GM12801 (cell line): ENCODE results near the gene MTRF1L.

ENCODE experiments used
- TF ChIP-seq, protein P1 (sequence below): IDR thresholded peaks from one replicate; pipeline ENCODE4 v1.5.1; 2011; ENCODE audit warnings: control low read depth; ENCODE audit not compliant: insufficient read length; ENCODE audit errors: extremely low read depth

Gene MTRF1L

DNA sequence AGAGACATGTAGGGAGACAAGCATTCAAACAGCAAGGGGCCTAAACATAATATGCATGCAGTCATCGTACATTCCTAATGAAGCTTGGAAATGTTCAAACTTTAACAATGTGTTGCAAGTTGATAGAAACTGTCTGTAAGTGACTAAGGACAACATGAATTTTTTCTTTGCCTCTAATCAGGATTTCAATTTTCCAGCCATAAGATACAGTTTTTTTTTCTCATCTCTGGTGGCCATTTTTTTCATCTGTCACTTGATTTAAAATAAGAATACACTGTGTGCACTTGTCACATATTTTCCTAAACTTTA is 22.2 kb upstream of the MTRF1L start:
- TF ChIP-seq, protein P1, sequence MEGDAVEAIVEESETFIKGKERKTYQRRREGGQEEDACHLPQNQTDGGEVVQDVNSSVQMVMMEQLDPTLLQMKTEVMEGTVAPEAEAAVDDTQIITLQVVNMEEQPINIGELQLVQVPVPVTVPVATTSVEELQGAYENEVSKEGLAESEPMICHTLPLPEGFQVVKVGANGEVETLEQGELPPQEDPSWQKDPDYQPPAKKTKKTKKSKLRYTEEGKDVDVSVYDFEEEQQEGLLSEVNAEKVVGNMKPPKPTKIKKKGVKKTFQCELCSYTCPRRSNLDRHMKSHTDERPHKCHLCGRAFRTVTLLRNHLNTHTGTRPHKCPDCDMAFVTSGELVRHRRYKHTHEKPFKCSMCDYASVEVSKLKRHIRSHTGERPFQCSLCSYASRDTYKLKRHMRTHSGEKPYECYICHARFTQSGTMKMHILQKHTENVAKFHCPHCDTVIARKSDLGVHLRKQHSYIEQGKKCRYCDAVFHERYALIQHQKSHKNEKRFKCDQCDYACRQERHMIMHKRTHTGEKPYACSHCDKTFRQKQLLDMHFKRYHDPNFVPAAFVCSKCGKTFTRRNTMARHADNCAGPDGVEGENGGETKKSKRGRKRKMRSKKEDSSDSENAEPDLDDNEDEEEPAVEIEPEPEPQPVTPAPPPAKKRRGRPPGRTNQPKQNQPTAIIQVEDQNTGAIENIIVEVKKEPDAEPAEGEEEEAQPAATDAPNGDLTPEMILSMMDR: no peak

DNA sequence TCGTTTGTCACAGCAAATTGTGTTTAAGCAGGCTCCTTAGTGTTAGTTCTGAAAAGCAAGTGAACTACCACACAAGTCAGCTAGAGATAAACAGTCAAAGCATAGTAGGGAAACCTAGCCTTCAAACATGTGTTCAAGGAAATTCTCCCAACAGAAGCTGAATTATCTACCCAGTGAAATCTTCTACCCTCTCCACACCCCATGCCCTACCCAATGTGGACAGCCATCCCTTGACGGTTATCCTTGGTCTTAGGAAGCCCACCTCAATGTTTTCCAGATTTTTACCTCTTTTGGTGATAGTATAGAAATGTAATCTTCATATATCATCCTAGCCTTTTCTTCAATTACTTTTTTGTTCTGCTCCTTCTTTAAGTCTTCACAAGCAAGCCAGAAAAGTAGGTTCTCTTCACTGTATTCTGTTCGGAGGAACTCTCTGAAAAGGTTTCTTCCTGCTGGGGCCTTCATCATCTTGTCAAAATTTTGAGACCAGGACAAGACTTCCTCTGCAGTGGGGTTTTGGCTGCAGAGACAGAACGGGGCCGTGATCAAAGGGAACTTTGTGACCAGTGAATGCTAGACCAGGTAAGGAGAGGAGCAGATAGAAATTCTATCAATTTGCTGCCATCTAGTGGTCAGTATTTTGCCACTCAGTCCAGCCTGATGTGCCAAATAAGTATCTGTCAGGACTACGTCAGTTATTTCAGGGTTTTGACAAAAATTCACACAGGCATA is 21.6 kb upstream of the MTRF1L start:
- TF ChIP-seq, protein P1: no peak

DNA sequence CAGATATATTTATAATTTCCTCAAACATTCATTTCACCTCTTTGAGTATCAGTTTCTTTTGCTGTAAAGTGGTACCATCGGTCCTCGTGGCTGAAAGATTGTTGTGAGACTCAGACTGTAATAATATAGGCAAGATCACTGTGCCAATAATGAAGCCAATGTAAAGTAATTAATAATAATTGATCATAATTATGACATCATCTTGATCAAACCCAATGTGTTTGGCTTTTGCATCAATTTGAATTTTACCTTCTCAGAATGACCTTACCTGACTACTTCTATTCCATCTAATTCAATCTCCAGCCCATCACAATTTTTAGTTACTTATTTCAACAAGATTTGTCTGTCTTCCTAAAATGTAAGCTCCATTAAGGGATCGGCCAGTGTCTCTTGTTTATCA is 15.8 kb upstream of the MTRF1L start:
- TF ChIP-seq, protein P1: no peak

DNA sequence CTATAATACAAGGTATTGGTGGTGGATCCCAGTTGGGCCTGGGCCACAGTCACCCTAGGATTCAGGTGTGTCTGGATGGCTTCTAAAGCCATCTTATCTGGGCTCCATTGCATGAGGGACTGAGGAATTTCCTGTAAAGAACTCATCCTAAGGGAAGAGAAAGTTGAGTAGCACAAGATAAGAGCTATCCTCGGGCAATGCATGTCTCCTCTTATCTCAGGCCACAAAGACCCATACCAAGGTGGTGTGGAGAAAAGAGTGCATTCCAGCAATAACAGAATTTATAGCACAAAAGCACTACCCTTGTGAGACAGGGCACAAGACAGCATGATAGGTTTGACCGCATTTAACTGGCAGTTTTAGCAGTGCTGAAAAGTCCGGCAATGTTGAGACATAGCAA is 14.3 kb upstream of the MTRF1L start:
- TF ChIP-seq, protein P1: no peak

DNA sequence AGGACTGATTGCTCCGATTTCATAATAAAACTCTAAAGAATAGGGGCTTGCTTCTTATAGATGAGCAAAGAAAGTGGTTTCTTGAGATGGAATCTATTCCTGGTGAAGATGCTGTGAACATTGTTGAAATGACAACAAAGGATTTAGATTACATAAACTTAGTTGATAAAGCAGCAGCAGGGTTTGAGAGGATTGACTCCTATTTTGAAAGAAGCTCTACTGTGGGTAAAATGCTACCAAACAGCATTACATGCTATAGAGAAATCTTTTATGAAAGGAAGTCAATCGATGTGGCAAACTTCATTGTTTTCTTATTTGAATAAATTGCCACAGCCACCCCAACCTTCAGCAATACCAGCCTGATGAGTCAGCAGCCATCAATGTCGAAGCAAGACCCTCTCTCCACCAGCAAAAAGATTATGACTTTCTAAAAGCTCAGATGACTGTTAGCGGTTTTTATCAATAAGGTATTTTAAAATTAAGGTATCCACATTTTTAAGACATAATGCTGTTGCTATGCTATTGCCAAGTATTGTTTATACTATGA is 12.7 kb upstream of the MTRF1L start:
- TF ChIP-seq, protein P1: no peak

DNA sequence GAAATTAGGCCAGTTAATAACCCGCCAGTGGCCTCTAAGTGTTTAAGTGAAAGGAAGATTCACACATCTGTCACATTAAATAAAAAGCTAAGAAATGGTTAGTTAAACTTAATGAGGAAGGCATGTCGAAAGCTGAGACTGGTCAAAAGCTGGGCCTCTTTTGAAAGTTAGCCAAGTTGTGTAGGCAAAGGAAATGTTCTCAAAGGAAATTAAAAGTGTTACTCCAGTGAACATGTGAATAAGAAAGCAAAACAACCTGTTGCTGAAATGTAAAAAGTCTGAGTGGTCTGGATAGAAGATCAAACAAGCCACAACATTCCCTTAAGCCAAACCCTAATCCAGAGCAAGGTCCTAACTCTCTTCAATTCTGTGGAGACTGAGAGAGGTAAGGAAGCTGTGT is 10.9 kb upstream of the MTRF1L start:
- TF ChIP-seq, protein P1: no peak

DNA sequence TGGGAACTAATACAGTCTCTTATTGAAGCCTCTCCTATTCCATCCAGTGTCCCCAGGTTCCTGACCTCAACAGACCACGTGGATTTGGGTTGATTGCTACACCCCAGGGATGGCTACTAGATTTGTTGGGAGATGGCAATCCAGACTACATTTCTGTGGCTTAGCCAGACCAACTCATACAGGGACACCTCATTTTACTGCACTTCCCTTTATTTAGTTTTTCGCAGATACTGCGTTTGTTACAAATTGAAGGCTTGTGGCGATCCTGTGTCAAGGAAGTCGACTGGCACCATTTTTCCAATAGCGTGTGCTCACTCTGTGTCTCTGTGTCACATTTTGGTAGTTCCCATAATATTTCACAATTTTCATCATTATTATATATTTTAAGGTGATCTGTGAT is 10.3 kb upstream of the MTRF1L start:
- TF ChIP-seq, protein P1: no peak
